Measurements from ENCODE around the gene PRKAR1B.

The PRKAR1B gene

DNA sequence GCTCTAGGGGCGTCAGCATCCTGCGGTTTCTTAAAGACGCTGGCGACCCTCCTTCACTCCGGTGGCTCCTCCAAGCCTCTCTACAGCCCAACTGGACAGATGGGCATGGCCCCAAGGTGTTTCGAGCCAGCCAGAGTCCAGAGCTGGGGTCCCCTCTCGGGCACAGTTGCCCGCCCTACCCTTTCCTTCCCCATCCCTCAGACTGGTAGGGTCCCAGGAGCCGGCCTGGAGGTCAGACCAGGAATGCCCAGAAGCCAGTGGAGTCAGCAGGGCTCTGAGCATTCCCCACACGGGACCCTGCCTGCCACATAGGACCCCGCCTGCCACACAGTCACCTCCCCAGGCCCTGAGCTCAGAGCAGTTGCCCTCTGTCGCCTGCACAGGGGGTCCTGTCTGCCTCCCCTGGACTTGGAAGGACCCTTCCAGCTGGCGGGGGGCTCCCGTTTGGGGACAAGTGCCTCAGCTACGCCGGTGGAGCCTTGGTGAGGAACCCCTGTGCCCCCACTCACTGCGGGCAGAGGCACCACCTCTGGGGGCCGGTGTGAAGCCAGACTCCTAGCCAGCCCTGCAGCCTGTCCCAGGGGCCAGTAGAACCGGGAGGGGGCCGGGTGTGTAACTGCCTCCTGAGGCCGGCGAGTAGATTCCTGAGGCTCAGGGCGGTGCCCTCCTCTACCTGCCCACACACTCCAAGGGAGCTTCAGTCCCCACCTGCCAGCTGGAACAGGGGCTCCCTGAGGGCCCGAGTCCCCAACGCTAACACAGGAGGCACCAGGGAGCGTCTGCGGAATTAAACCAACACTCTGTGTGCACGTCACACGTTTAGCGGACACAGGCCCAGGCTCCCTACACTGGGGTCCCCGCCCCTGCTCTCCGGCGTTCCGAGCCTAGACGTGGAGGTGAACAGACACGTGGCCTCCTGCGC, 188.1 kb downstream of the PRKAR1B start:
- no peaks in the 10 kb centered on the region for H3K9me3 ChIP-seq (ENCODE audit: control insufficient read depth, low read length)
- H3K4me3 ChIP-seq (ENCODE audit: low read length) = no peak overlapping the region
- DNase-seq (ENCODE audit: low read depth) = no peak
- H3K4me1 ChIP-seq (ENCODE audit: control insufficient read depth, insufficient read depth, low read length) = peaks cover 29% of the 10 kb centered on the region
- H3K9ac ChIP-seq (ENCODE audit: low read length) = peak overlapping the region; percentile 54
- peaks cover 7% of the 10 kb centered on the region for H3K27me3 ChIP-seq (replicated peaks; ENCODE audit: control insufficient read depth, insufficient read depth, low read length)
- no peaks in the 10 kb centered on the region for H3K36me3 ChIP-seq (ENCODE audit: control insufficient read depth, insufficient read depth, low read length, severe bottlenecking)

DNA sequence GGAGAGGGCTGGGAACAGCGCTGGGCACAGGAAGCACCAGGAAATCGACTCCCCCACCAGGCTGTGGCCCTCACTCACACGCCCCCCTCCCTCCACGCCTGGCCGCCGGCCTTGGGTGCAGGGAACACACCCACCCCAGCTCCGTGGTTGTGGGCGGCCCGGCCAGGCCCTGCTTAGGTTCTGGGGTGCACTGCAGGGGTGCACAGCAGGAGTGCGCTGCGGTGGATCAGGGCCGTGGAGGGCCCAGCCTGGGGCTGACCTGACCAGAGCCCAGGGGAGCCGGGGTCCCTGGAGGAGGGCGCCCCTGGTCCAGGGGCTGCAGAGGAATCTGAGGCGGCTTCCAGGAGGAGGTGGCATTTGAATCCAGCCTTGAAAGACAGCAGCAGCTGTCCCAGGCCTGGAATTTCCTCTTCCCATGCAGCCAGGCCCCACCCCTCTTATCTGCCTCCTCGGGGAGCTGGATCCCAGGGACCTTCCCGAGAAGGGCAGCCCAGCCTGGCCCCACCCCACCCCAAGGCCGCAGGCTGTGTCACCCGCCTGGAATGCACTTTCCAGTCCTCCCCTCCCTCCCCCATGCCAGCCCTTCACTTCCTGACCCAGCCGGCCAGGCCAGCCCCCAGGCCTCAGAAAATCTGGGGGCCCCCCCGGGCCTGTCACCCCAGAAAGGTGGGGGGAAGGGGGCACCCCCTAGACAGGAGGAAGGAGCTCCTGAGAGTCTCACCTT, 189.0 kb downstream of the PRKAR1B start:
- Histone ChIP-seq H3K9ac (ENCODE audit: low read length) (peak overlapping the region; percentile 54), H3K9me3 (ENCODE audit: control insufficient read depth, low read length) (no peaks in the 10 kb centered on the region), H3K4me1 (ENCODE audit: control insufficient read depth, insufficient read depth, low read length) (peaks cover 24% of the 10 kb centered on the region), H3K36me3 (ENCODE audit: control insufficient read depth, insufficient read depth, low read length, severe bottlenecking) (no peaks in the 10 kb centered on the region), H3K4me3 (ENCODE audit: low read length) (no peak overlapping the region), H3K27me3 (replicated peaks; ENCODE audit: control insufficient read depth, insufficient read depth, low read length) (peaks cover 16% of the 10 kb centered on the region)
- DNase-seq (ENCODE audit: low read depth) = peak; percentile 80

DNA sequence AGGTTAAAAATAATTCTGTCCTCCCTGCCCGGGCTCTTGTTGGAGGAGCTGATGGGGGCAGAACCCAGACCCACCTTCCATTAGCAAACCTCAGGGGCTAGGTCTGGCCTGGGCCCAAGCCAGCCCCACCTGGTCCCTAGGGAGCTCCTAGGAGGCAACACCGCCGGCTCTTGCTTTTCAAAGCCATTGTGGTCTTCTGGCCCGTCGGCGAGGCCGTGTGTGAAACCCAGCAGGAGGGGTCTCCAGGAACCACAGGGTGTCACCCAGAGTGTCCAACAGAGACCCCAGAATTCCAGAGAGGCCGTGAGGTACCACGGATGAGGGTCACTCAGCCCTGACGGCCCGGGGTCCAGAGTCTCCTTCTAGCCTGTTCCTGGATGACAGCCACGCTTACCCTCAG, 190.8 kb downstream of the PRKAR1B start:
- H3K27me3 ChIP-seq (replicated peaks; ENCODE audit: control insufficient read depth, insufficient read depth, low read length) = peaks cover 30% of the 10 kb centered on the region
- H3K9me3 ChIP-seq (ENCODE audit: control insufficient read depth, low read length) = no peaks in the 10 kb centered on the region
- no peaks in the 10 kb centered on the region for H3K36me3 ChIP-seq (ENCODE audit: control insufficient read depth, insufficient read depth, low read length, severe bottlenecking)
- no peak overlapping the region for H3K9ac ChIP-seq (ENCODE audit: low read length)
- DNase-seq (ENCODE audit: low read depth) = no peak
- H3K4me1 ChIP-seq (ENCODE audit: control insufficient read depth, insufficient read depth, low read length) = peaks cover 10% of the 10 kb centered on the region
- no peak overlapping the region for H3K4me3 ChIP-seq (ENCODE audit: low read length)

DNA sequence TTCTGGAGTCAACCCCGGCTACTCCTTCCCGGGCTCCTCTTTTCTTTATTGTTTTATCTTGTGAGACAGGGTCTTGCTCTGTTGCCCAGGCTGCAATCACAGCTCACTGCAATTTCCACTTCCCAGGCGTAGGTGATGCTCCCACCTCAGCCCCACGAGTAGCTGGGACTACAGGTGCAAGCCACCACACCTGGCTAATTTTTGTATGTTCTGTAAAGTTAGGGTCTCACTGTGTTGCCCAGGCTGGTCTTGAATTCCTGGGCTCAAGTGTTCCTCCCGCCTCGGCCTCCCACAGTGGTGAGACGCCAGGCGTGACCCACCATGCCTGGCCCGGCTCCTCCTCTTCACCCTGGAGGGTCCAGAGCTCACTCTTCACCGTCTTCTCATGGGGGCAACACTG, 192.1 kb downstream of the PRKAR1B start:
- Histone ChIP-seq H3K4me1 (ENCODE audit: control insufficient read depth, insufficient read depth, low read length) (peaks cover 10% of the 10 kb centered on the region), H3K36me3 (ENCODE audit: control insufficient read depth, insufficient read depth, low read length, severe bottlenecking) (no peaks in the 10 kb centered on the region), H3K9me3 (ENCODE audit: control insufficient read depth, low read length) (no peaks in the 10 kb centered on the region), H3K4me3 (ENCODE audit: low read length) (no peak overlapping the region), H3K27me3 (replicated peaks; ENCODE audit: control insufficient read depth, insufficient read depth, low read length) (peaks cover 30% of the 10 kb centered on the region), H3K9ac (ENCODE audit: low read length) (no peak overlapping the region)
- no peak for DNase-seq (ENCODE audit: low read depth)

DNA sequence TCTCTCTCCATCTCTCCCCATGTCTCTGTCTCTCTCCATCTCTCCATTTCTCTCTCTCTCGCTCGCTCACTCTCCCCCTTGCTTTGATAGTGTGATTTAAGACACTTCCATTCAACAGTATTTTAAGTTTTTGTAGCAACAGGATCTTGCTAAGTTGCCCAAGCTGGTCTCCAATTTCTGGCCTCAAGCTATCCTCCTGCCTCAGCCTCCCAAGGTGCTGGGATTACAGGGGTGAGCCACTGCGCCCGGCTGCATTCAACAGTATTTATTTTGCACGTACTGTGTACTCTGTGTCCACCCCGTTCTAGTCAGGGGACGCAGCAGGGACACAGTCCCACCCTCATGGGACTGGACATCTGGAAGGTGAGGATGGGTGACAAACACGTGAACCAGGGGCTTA, 193.0 kb downstream of the PRKAR1B start:
- H3K36me3 ChIP-seq (ENCODE audit: control insufficient read depth, insufficient read depth, low read length, severe bottlenecking) = no peaks in the 10 kb centered on the region
- H3K4me1 ChIP-seq (ENCODE audit: control insufficient read depth, insufficient read depth, low read length) = peaks cover 10% of the 10 kb centered on the region
- H3K4me3 ChIP-seq (ENCODE audit: low read length) = no peak overlapping the region
- no peaks in the 10 kb centered on the region for H3K9me3 ChIP-seq (ENCODE audit: control insufficient read depth, low read length)
- H3K9ac ChIP-seq (ENCODE audit: low read length) = no peak overlapping the region
- H3K27me3 ChIP-seq (replicated peaks; ENCODE audit: control insufficient read depth, insufficient read depth, low read length) = peaks cover 30% of the 10 kb centered on the region
- no peak for DNase-seq (ENCODE audit: low read depth)

DNA sequence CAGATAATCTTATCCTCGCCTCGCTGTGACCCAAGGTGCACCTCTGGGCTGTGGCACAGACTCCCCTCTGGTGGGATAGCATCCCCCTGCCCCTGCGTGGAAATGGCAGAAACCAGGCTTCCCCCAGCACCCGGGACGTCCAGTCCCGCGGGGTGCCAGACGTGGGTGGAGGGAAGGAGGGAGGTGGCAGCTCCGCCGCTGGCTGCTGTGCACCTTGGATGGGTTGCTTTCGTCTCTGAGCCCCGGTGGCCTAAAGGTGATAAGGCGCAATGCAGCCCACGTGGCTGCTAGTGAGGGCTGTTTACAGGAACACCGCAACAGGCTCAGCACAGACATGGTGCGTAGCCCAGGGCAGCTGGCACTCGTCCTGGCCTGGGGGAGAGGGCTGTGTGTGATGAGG, 193.8 kb downstream of the PRKAR1B start:
- H3K9me3 ChIP-seq (ENCODE audit: control insufficient read depth, low read length) = no peaks in the 10 kb centered on the region
- H3K4me1 ChIP-seq (ENCODE audit: control insufficient read depth, insufficient read depth, low read length) = peaks cover 6% of the 10 kb centered on the region

DNA sequence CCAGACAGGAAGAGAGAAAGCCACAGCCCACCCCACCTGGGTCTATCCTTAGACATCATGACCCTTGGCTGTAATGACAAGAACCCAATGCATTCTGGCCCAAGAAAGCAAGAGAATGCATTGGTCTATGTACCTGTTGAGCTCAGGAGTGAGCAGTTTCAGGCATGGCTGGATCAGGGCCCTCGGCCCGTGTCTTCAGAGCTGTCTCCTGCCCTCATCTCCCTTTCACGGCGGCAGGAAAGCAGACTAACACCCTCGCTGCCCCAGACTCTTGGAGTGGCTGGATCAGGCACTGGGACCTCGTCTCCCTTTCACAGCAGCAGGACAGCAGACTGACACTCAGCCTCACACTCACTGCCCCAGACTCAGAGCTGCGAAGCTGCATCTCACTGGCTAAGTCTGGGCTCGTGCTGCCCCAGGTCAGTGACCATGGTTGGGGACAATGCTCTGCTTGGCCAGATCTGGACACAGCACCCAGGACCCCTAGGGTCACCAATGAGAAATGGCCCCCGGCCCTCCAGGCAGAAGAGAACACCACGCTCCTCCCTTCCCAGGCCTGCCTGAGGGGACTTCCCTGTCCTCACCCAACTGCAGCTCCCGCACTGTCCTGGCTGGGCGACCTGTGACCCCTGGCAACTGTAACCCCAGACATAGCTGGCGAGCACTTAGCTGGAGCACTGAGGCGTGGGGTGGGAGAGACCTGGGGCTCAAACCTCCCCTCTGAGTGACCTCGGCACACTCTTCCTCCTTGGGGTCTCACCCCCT, 194.5 kb downstream of the PRKAR1B start:
- Histone ChIP-seq H3K36me3 (ENCODE audit: control insufficient read depth, insufficient read depth, low read length, severe bottlenecking) (no peaks in the 10 kb centered on the region), H3K9me3 (ENCODE audit: control insufficient read depth, low read length) (peaks cover 5% of the 10 kb centered on the region), H3K4me1 (ENCODE audit: control insufficient read depth, insufficient read depth, low read length) (no peaks in the 10 kb centered on the region), H3K4me3 (ENCODE audit: low read length) (no peak overlapping the region), H3K27me3 (replicated peaks; ENCODE audit: control insufficient read depth, insufficient read depth, low read length) (peaks cover 39% of the 10 kb centered on the region), H3K9ac (ENCODE audit: low read length) (no peak overlapping the region)
- DNase-seq (ENCODE audit: low read depth) = no peak

More for the DNA sequence above, 193.8 kb downstream of the PRKAR1B start:
- DNase-seq (ENCODE audit: low read depth) = no peak
- Histone ChIP-seq H3K36me3 (ENCODE audit: control insufficient read depth, insufficient read depth, low read length, severe bottlenecking) (no peaks in the 10 kb centered on the region), H3K4me3 (ENCODE audit: low read length) (no peak overlapping the region), H3K27me3 (replicated peaks; ENCODE audit: control insufficient read depth, insufficient read depth, low read length) (peaks cover 36% of the 10 kb centered on the region), H3K9ac (ENCODE audit: low read length) (no peak overlapping the region)

- Histone ChIP-seq H3K9me3 (ENCODE audit: control insufficient read depth, low read length) (peaks cover 13% of the 10 kb centered on the region), H3K9ac (ENCODE audit: low read length) (no peak overlapping the region), H3K36me3 (ENCODE audit: control insufficient read depth, insufficient read depth, low read length, severe bottlenecking) (no peaks in the 10 kb centered on the region), H3K4me1 (ENCODE audit: control insufficient read depth, insufficient read depth, low read length) (no peaks in the 10 kb centered on the region), H3K27me3 (replicated peaks; ENCODE audit: control insufficient read depth, insufficient read depth, low read length) (peaks cover 43% of the 10 kb centered on the region), H3K4me3 (ENCODE audit: low read length) (no peak overlapping the region)
- no peak for DNase-seq (ENCODE audit: low read depth)
These were observed 195.3 kb downstream of the PRKAR1B start for GRCh38 chr7:531777-532176.

- H3K4me1 ChIP-seq (ENCODE audit: control insufficient read depth, insufficient read depth, low read length) = no peaks in the 10 kb centered on the region
- no peak overlapping the region for H3K4me3 ChIP-seq (ENCODE audit: low read length)
- peaks cover 16% of the 10 kb centered on the region for H3K9me3 ChIP-seq (ENCODE audit: control insufficient read depth, low read length)
- peaks cover 54% of the 10 kb centered on the region for H3K27me3 ChIP-seq (replicated peaks; ENCODE audit: control insufficient read depth, insufficient read depth, low read length)
- H3K9ac ChIP-seq (ENCODE audit: low read length) = no peak overlapping the region
- no peak for DNase-seq (ENCODE audit: low read depth)
- H3K36me3 ChIP-seq (ENCODE audit: control insufficient read depth, insufficient read depth, low read length, severe bottlenecking) = no peaks in the 10 kb centered on the region
These were observed 198.6 kb downstream of the PRKAR1B start for GRCh38 chr7:528451-528850.

- Histone ChIP-seq H3K36me3 (ENCODE audit: control insufficient read depth, insufficient read depth, low read length, severe bottlenecking) (no peaks in the 10 kb centered on the region), H3K9me3 (ENCODE audit: control insufficient read depth, low read length) (peaks cover 16% of the 10 kb centered on the region), H3K4me1 (ENCODE audit: control insufficient read depth, insufficient read depth, low read length) (no peaks in the 10 kb centered on the region), H3K4me3 (ENCODE audit: low read length) (no peak overlapping the region), H3K27me3 (replicated peaks; ENCODE audit: control insufficient read depth, insufficient read depth, low read length) (peaks cover 54% of the 10 kb centered on the region), H3K9ac (ENCODE audit: low read length) (no peak overlapping the region)
- DNase-seq (ENCODE audit: low read depth) = no peak
These were observed 199.4 kb downstream of the PRKAR1B start for GRCh38 chr7:527723-528122.

Measured in adipocyte (in vitro differentiated cells).